Vagina (tissue), 2 donors: ENCODE data around the gene LRRN2. TPM values are rescaled to one million over a fixed set of nuclear protein-coding genes. Genes with fewer than 3 reads are reported as not detected.

Experiments
- DNase-seq, 2 donors: peaks; one replicate each; pipeline ENCODE4 v3.0.0-alpha.2; 2017; ENCODE audit errors: extremely low spot score in 2 of 2
- H3K27ac ChIP-seq: fragments of 200-600 bp; sonication (generic); one replicate; pipeline ENCODE4 v1.5.1; 2019
- H3K27me3 ChIP-seq: fragments of 200-600 bp; sonication (generic); one replicate; pipeline ENCODE4 v1.5.1; 2019
- H3K36me3 ChIP-seq, 2 donors: fragments of 200-600 bp; sonication (generic); one replicate each; pipeline ENCODE4 v1.5.1; 2017 to 2019
- H3K4me1 ChIP-seq: fragments of 200-600 bp; sonication (generic); one replicate; pipeline ENCODE4 v1.5.1; 2019
- H3K4me3 ChIP-seq, 2 donors: fragments of 200-600 bp; sonication (generic); 1 replicate in 1 of 2; 2 replicates in 1 of 2; pipeline ENCODE4 v1.5.1; 2016 to 2019
- H3K9me3 ChIP-seq: fragments of 200-600 bp; sonication (generic); one replicate; pipeline ENCODE4 v1.5.1; 2019
- CTCF ChIP-seq, 3 experiments: fragments of 450-650 bp in 2 of 3; fragments of 200-600 bp in 1 of 3; sonication (generic) in 1 of 3; IDR thresholded peaks; one replicate each; pipeline ENCODE4 v1.5.1; 2017 to 2019; ENCODE audit warnings: antibody characterized with exemption in 3 of 3, mild to moderate bottlenecking in 2 of 3, moderate library complexity in 2 of 3
- POLR2A ChIP-seq, 2 donors: fragments of 450-650 bp; IDR thresholded peaks; one replicate each; pipeline ENCODE4 v1.6.1; 2017; ENCODE audit warnings: antibody characterized with exemption in 2 of 2, mild to moderate bottlenecking in 2 of 2, moderate library complexity in 2 of 2
- POLR2AphosphoS5 ChIP-seq, 2 donors: sonication (generic); formaldehyde crosslinking; IDR thresholded peaks; one replicate each; pipeline ENCODE4 v1.9.0; 2017; ENCODE audit warnings: antibody characterized with exemption in 2 of 2, mild to moderate bottlenecking in 2 of 2, low read depth in 1 of 2; ENCODE audit not compliant: insufficient read depth in 1 of 2
- intact Hi-C: fragments of 100-400 bp; cut with DNase I; formaldehyde crosslinking; loops from one replicate; pipeline ENCODE4 v1.15.1; 2023
- total RNA-seq: library from RNA; depleted of rRNA; stranded (reverse); fragments of >200 nt; gene quantifications from one replicate; pipeline ENCODE4 v1.2.3, GENCODE V29; 2016

The LRRN2 gene
- total RNA-seq, 1 donor from 2014 or later, result 3.4 TPM

GRCh38 chr1:204616641-204617040, 68.9 kb downstream of the LRRN2 start:
- Histone ChIP-seq H3K4me3 (no peak overlapping the region), H3K27me3 (no peaks in the 10 kb centered on the region), H3K9me3 (no peaks in the 10 kb centered on the region), H3K36me3 (no peaks in the 10 kb centered on the region), H3K27ac (no peak overlapping the region), H3K4me1 (no peaks in the 10 kb centered on the region)
- no peak for DNase-seq
- TF ChIP-seq CTCF (IDR thresholded peaks at IDR 0.05), result no peak
- TF ChIP-seq POLR2AphosphoS5 (IDR thresholded peaks at IDR 0.05; ENCODE audit: insufficient read depth in 1 of 2, low read depth in 1 of 2), result no peak
- TF ChIP-seq POLR2A (IDR thresholded peaks at IDR 0.05), result no peak
- intact Hi-C loops, result no loop called here

DNA sequence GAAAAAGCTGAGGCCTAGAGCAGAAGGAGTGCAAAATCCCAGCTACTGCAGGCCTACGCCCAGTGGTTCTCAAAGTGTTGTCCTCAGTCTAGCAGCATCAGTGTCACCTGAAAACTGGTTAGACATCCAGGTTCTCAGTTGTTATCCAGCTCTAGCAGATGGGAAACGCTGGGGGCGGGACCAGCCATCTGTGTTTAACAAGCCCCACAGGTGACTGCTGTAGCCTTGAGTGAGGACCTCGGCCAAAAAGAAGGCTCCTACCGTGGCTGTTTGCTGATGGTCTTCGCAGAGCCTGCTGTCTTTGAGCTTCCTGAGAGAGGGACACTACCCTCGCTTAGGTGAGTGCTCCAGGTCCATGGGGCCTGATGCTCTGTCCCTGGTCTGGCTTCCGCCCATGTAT, 69.7 kb downstream of the LRRN2 start:
- H3K4me3 ChIP-seq, result no peak overlapping the region
- no peak for DNase-seq
- no peaks in the 10 kb centered on the region for H3K36me3 ChIP-seq
- no peaks in the 10 kb centered on the region for H3K27me3 ChIP-seq
- no peak for TF ChIP-seq POLR2AphosphoS5 (IDR thresholded peaks at IDR 0.05; ENCODE audit: insufficient read depth in 1 of 2, low read depth in 1 of 2)
- no peak for TF ChIP-seq POLR2A (IDR thresholded peaks at IDR 0.05)
- TF ChIP-seq CTCF (IDR thresholded peaks at IDR 0.05), result no peak
- intact Hi-C loops, result no loop called here
- H3K4me1 ChIP-seq, result no peaks in the 10 kb centered on the region
- H3K9me3 ChIP-seq, result no peaks in the 10 kb centered on the region
- no peak overlapping the region for H3K27ac ChIP-seq

DNA sequence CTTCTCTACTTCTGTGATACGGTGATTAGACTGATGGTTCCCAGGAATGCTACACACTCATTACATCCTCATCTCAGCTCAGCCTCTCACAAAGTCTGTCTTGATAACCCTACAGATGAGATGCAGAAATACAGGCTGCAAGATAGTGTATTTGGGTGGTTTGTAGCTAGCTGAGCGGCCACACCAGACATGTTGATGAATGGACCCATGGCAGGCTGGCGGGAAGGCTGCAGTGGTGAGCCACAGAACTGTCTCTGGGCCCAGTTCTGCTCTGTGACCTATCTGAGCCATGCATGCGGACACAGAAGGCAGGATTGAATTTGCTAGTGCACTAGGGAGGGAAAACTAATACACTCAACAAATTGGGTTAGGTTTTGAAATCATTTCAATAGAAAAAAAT, 71.9 kb downstream of the LRRN2 start:
- Histone ChIP-seq H3K36me3 (no peaks in the 10 kb centered on the region), H3K4me1 (no peaks in the 10 kb centered on the region), H3K4me3 (no peak overlapping the region), H3K27ac (no peak overlapping the region), H3K27me3 (no peaks in the 10 kb centered on the region), H3K9me3 (no peaks in the 10 kb centered on the region)
- intact Hi-C loops, result no loop called here
- DNase-seq, result no peak
- TF ChIP-seq CTCF (IDR thresholded peaks at IDR 0.05), result no peak
- TF ChIP-seq POLR2A (IDR thresholded peaks at IDR 0.05), result no peak
- TF ChIP-seq POLR2AphosphoS5 (IDR thresholded peaks at IDR 0.05; ENCODE audit: insufficient read depth in 1 of 2, low read depth in 1 of 2), result no peak

- Histone ChIP-seq H3K27ac (no peak overlapping the region), H3K4me1 (no peaks in the 10 kb centered on the region), H3K27me3 (no peaks in the 10 kb centered on the region), H3K4me3 (no peak overlapping the region), H3K9me3 (no peaks in the 10 kb centered on the region), H3K36me3 (no peaks in the 10 kb centered on the region)
- intact Hi-C loops, result no loop called here
- no peak for DNase-seq
- TF ChIP-seq POLR2A (IDR thresholded peaks at IDR 0.05), result no peak
- TF ChIP-seq POLR2AphosphoS5 (IDR thresholded peaks at IDR 0.05; ENCODE audit: insufficient read depth in 1 of 2, low read depth in 1 of 2), result no peak
- no peak for TF ChIP-seq CTCF (IDR thresholded peaks at IDR 0.05)
Measured at GRCh38 chr1:204612326-204612725, 73.2 kb downstream of the LRRN2 start.

GRCh38 chr1:204611036-204611435, 74.5 kb downstream of the LRRN2 start:
- TF ChIP-seq CTCF (IDR thresholded peaks at IDR 0.05) (no peak), POLR2AphosphoS5 (IDR thresholded peaks at IDR 0.05; ENCODE audit: insufficient read depth in 1 of 2, low read depth in 1 of 2) (no peak)
- no peaks in the 10 kb centered on the region for H3K4me1 ChIP-seq
- no peak for DNase-seq
- intact Hi-C loops, result no loop called here
- no peaks in the 10 kb centered on the region for H3K36me3 ChIP-seq
- H3K27ac ChIP-seq, result no peak overlapping the region
- H3K9me3 ChIP-seq, result no peaks in the 10 kb centered on the region
- no peak overlapping the region for H3K4me3 ChIP-seq
- no peaks in the 10 kb centered on the region for H3K27me3 ChIP-seq
